RWPE1 (cell line): ENCODE results near the gene C11orf98.
A peak's percentile ranks its signal among the peaks of the same experiment; 100 is the strongest.

Experiments used
- CTCF ChIA-PET: fragments of 350-600 bp; sonication (Branson Sonifier 250); formaldehyde crosslinking; extraction: SDS; loops from one replicate; lab custom pipeline; 2021; lab: Yijun Ruan, JAX
- POLR2A ChIA-PET: fragments of 400-600 bp; formaldehyde crosslinking; extraction: SDS; loops from one replicate; lab custom pipeline; 2020; ENCODE audit warnings: antibody characterized with exemption; ENCODE audit not compliant: low non-redundant PET; lab: Yijun Ruan, JAX
- DNase-seq: peaks from one replicate; pipeline ENCODE4 v3.0.0; 2012; ENCODE audit warnings: low spot score
- H3K27ac ChIP-seq: fragments of 450-650 bp; 2 replicates; pipeline ENCODE4 v1.5.1; 2017
- CTCF ChIP-seq: fragments of 450-650 bp; conservative IDR thresholded peaks from 2 replicates; pipeline ENCODE4 v1.5.1; 2017; ENCODE audit warnings: low read depth, mild to moderate bottlenecking

The C11orf98 gene

GRCh38 chr11:62665075-62665598 is at the start of gene C11orf98, which contains the start of gene CSKMT:
C11orf98 (minus strand) TSS chr11:62665210; CDS start chr11:62665169, 41 bp downstream.
CSKMT (plus strand) TSS chr11:62665312; CDS start chr11:62665880, 568 bp downstream.
- peak within 1 kb of the TSS; percentile 90 for H3K27ac ChIP-seq
- ChIA-PET CTCF (interaction anchor here (0.9 to 1.3 kb wide), 4 partner anchors 10 to 121 kb away, joined by 4 to 7 read pairs (median 5); no protein-coding TSS in a partner anchor), POLR2A (interaction anchor here (0.6 to 2.1 kb wide), 11 partner anchors 8 to 1646 kb away, joined by 3 to 16 read pairs (median 8); partner anchors contain the start of genes B3GAT3, HNRNPUL2, INTS5 and MTA2)
- DNase-seq = peak; percentile 97
- no peak for TF ChIP-seq CTCF

- POLR2A ChIA-PET = interaction anchor here (0.5 kb wide), 1 partner anchor 262 kb away, joined by 4 read pairs; no protein-coding TSS in a partner anchor
- no peak for TF ChIP-seq CTCF
- H3K27ac ChIP-seq = peak overlapping the region; percentile 60
- no peak for DNase-seq
- CTCF ChIA-PET = no interaction called here
Observed at GRCh38 chr11:62713343-62713742, 48.3 kb upstream of the C11orf98 start.

DNA sequence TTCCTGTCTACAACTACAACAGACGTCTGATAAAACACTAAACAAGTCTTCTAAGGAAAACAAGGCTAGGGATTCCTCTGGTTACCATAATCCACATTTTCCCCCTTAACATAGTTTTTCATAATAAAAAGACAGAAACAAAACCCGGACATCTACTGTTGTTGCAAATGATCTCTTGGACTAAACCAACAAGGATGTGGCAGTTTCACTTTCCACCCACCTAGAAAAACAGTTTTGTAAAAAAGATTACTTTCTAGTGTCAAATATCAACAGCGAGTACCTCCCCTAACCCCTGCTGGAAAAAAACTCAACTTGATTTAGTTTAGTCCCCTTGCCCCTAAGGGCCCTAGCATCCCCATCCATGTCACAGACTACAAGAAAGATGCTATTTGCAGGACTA is 47.9 kb upstream of the C11orf98 start:
- ChIA-PET CTCF (no interaction called here), POLR2A (interaction anchor here (0.5 kb wide), 1 partner anchor 261 kb away, joined by 4 read pairs; no protein-coding TSS in a partner anchor)
- no peak for TF ChIP-seq CTCF
- no peak for DNase-seq
- no peak overlapping the region for H3K27ac ChIP-seq

DNA sequence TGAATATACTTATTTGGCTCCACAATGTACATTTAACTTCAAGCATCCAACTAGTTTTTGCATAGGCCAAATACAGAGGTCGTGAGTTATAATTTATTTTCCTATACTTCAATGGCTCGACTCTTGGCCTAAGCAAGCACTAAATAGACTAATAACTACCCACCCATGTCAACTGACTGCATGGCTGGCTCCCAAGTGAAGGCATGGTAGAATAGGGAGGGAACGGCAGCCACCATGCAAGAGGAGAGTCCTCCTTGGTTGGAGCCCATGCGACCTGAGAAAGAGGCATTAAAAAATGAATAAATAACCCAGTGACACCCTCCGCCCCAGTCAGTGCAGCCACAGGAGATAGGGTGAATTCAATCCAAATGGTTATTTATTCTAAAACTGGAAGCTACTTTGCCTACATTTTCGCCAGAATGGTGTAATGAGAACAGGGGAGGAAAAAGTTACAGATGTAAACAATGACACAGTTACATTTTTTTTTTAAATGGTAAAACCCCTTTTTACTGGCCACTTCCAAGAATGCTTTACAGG is 47.3 kb upstream of the C11orf98 start:
- no peak overlapping the region for H3K27ac ChIP-seq
- CTCF ChIA-PET = interaction anchor here (0.6 kb wide), 2 partner anchors 65 to 123 kb away, joined by 4 read pairs; no protein-coding TSS in a partner anchor
- DNase-seq = no peak
- POLR2A ChIA-PET = no interaction called here
- TF ChIP-seq CTCF = no peak

DNA sequence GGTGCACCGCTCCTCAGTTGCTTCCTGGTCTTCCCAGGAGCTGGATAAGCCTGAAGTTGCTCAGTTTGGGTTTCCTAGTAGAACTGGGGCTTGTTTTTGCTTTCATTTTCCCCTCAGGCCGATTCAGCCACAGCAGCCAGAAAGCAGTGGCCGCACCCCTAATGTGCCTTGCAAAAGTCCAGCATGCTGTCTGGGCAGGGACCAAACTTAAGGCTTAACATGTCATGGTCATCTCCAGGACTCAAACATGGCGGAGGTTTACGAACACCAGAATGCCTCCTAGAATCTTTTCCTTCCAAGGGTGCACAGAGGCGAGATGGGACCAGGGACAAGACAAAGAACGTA is 45.0 kb upstream of the C11orf98 start:
- ChIA-PET POLR2A (interaction anchor here (0.6 to 1.0 kb wide), 2 partner anchors 10 to 44 kb away, joined by 4 to 5 read pairs; partner anchors contain the start of gene ZBTB3), CTCF (no interaction called here)
- H3K27ac ChIP-seq = peak overlapping the region; percentile 98
- TF ChIP-seq CTCF = no peak
- DNase-seq = no peak

GRCh38 chr11:62709247-62710000 is 44.4 kb upstream of the C11orf98 start:
- peak; percentile 89 for DNase-seq
- CTCF ChIA-PET = interaction anchor here (0.6 kb wide), 2 partner anchors 43 to 77 kb away, joined by 3 to 5 read pairs; no protein-coding TSS in a partner anchor
- TF ChIP-seq CTCF = no peak
- peak overlapping the region; percentile 98 for H3K27ac ChIP-seq
- POLR2A ChIA-PET = interaction anchor here (0.6 to 1.0 kb wide), 3 partner anchors 9 to 44 kb away, joined by 4 to 6 read pairs (median 5); partner anchors contain the start of genes UBXN1 and ZBTB3
